Measurements from ENCODE around the gene TPSD1.
"Not testable (repeated sequence)": the region's sequence is repeated elsewhere in the genome, so short reads cannot be mapped to it uniquely, and the experiment has no call there.

TPSD1 gene

GRCh38 chr16:1262846-1263221 lies 7.0 kb downstream of the TPSD1 start:
- no peak for DNase-seq (ENCODE audit: low spot score)

GRCh38 chr16:1263591-1264344 lies 7.9 kb downstream of the TPSD1 start:
- DNase-seq (ENCODE audit: low spot score): no peak

GRCh38 chr16:1264345-1265089 lies 8.6 kb downstream of the TPSD1 start:
- no peak for DNase-seq (ENCODE audit: low spot score)

GRCh38 chr16:1265090-1265630 lies 9.3 kb downstream of the TPSD1 start:
- DNase-seq (ENCODE audit: low spot score): no peak

GRCh38 chr16:1265826-1266225 lies 10.0 kb downstream of the TPSD1 start:
- DNase-seq (ENCODE audit: low spot score): no peak

GRCh38 chr16:1269418-1269817 lies 13.5 kb downstream of the TPSD1 start:
- DNase-seq (ENCODE audit: low spot score): not testable (repeated sequence)

GRCh38 chr16:1271380-1271723 lies 15.5 kb downstream of the TPSD1 start:
- no peak for DNase-seq (ENCODE audit: low spot score)

GRCh38 chr16:1271724-1272413 lies 16.0 kb downstream of the TPSD1 start:
- DNase-seq (ENCODE audit: low spot score): not testable (repeated sequence)

GRCh38 chr16:1272453-1273198 lies 16.8 kb downstream of the TPSD1 start:
- no peak for DNase-seq (ENCODE audit: low spot score)

- DNase-seq (ENCODE audit: low spot score): no peak
These were observed 17.9 kb downstream of the TPSD1 start for GRCh38 chr16:1273816-1274215.

- no peak for DNase-seq (ENCODE audit: low spot score)
These were observed 18.9 kb downstream of the TPSD1 start for GRCh38 chr16:1274767-1275166.

- no peak for DNase-seq (ENCODE audit: low spot score)
These were observed 20.1 kb downstream of the TPSD1 start for GRCh38 chr16:1275791-1276579.

- no peak for DNase-seq (ENCODE audit: low spot score)
These were observed 20.7 kb downstream of the TPSD1 start for GRCh38 chr16:1276580-1276878.

GRCh38 chr16:1277151-1277598 lies 21.3 kb downstream of the TPSD1 start:
- no peak for DNase-seq (ENCODE audit: low spot score)

- no peak for DNase-seq (ENCODE audit: low spot score)
These were observed 21.9 kb downstream of the TPSD1 start for GRCh38 chr16:1277617-1278282.

- no peak for DNase-seq (ENCODE audit: low spot score)
These were observed 22.6 kb downstream of the TPSD1 start for GRCh38 chr16:1278477-1278876.

GRCh38 chr16:1279081-1279944 lies 23.4 kb downstream of the TPSD1 start:
- no peak for DNase-seq (ENCODE audit: low spot score)

GRCh38 chr16:1279945-1280589 lies 24.2 kb downstream of the TPSD1 start:
- DNase-seq (ENCODE audit: low spot score): no peak

GRCh38 chr16:1280783-1281182 lies 24.9 kb downstream of the TPSD1 start:
- no peak for DNase-seq (ENCODE audit: low spot score)

Data from germinal center (tissue), 1 donor.